ENCODE results near the gene PTCH1.

DNA sequence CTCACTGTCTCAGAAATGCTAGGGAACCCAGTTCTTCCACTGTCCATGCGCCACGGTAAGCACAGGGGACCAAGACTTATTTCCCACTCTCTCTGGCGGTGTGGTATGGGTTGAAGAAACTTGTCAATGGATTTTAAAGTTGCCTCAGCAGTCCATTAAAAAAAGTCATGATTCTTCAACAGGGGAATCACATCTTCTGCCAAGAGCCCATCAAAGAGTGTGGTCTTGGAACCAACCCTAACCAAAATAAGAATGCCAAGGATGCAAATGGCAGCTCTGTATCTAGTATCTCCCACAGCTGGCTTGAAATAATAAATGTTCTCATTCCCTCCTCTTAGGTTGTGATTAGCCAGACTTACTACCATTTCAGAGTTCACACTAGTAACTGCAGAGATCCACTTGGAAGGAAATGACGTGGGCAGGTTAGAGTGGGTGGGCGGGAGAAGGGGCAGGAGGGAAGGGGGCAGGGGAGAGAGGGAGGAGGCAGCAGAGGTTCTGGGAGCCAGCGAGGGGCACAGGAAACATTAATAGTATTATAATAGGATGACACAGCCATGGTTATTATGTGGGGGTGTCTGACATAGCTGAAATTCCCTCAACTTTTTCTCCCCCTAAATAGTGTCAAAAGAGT lies 17.6 kb downstream of the PTCH1 start:
- TF ChIP-seq ZBTB17 (tag by site-specific recombination; IDR thresholded peaks at IDR 0.05) (no peak), ZBTB1 (tag by site-specific recombination; IDR thresholded peaks at IDR 0.05) (no peak), ZNF658 (tag by site-specific recombination; IDR thresholded peaks at IDR 0.05) (no peak), YY1 (tag by site-specific recombination; IDR thresholded peaks at IDR 0.05) (no peak)
- TF ChIP-seq, protein P1, sequence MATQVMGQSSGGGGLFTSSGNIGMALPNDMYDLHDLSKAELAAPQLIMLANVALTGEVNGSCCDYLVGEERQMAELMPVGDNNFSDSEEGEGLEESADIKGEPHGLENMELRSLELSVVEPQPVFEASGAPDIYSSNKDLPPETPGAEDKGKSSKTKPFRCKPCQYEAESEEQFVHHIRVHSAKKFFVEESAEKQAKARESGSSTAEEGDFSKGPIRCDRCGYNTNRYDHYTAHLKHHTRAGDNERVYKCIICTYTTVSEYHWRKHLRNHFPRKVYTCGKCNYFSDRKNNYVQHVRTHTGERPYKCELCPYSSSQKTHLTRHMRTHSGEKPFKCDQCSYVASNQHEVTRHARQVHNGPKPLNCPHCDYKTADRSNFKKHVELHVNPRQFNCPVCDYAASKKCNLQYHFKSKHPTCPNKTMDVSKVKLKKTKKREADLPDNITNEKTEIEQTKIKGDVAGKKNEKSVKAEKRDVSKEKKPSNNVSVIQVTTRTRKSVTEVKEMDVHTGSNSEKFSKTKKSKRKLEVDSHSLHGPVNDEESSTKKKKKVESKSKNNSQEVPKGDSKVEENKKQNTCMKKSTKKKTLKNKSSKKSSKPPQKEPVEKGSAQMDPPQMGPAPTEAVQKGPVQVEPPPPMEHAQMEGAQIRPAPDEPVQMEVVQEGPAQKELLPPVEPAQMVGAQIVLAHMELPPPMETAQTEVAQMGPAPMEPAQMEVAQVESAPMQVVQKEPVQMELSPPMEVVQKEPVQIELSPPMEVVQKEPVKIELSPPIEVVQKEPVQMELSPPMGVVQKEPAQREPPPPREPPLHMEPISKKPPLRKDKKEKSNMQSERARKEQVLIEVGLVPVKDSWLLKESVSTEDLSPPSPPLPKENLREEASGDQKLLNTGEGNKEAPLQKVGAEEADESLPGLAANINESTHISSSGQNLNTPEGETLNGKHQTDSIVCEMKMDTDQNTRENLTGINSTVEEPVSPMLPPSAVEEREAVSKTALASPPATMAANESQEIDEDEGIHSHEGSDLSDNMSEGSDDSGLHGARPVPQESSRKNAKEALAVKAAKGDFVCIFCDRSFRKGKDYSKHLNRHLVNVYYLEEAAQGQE (tag by site-specific recombination; IDR thresholded peaks at IDR 0.05): no peak
- TF ChIP-seq, protein P2, sequence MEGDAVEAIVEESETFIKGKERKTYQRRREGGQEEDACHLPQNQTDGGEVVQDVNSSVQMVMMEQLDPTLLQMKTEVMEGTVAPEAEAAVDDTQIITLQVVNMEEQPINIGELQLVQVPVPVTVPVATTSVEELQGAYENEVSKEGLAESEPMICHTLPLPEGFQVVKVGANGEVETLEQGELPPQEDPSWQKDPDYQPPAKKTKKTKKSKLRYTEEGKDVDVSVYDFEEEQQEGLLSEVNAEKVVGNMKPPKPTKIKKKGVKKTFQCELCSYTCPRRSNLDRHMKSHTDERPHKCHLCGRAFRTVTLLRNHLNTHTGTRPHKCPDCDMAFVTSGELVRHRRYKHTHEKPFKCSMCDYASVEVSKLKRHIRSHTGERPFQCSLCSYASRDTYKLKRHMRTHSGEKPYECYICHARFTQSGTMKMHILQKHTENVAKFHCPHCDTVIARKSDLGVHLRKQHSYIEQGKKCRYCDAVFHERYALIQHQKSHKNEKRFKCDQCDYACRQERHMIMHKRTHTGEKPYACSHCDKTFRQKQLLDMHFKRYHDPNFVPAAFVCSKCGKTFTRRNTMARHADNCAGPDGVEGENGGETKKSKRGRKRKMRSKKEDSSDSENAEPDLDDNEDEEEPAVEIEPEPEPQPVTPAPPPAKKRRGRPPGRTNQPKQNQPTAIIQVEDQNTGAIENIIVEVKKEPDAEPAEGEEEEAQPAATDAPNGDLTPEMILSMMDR (tag by site-specific recombination; IDR thresholded peaks at IDR 0.05): no peak
- TF ChIP-seq, protein P3, sequence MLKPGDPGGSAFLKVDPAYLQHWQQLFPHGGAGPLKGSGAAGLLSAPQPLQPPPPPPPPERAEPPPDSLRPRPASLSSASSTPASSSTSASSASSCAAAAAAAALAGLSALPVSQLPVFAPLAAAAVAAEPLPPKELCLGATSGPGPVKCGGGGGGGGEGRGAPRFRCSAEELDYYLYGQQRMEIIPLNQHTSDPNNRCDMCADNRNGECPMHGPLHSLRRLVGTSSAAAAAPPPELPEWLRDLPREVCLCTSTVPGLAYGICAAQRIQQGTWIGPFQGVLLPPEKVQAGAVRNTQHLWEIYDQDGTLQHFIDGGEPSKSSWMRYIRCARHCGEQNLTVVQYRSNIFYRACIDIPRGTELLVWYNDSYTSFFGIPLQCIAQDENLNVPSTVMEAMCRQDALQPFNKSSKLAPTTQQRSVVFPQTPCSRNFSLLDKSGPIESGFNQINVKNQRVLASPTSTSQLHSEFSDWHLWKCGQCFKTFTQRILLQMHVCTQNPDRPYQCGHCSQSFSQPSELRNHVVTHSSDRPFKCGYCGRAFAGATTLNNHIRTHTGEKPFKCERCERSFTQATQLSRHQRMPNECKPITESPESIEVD (tag by site-specific recombination; IDR thresholded peaks at IDR 0.05): no peak
- TF ChIP-seq, protein P4, sequence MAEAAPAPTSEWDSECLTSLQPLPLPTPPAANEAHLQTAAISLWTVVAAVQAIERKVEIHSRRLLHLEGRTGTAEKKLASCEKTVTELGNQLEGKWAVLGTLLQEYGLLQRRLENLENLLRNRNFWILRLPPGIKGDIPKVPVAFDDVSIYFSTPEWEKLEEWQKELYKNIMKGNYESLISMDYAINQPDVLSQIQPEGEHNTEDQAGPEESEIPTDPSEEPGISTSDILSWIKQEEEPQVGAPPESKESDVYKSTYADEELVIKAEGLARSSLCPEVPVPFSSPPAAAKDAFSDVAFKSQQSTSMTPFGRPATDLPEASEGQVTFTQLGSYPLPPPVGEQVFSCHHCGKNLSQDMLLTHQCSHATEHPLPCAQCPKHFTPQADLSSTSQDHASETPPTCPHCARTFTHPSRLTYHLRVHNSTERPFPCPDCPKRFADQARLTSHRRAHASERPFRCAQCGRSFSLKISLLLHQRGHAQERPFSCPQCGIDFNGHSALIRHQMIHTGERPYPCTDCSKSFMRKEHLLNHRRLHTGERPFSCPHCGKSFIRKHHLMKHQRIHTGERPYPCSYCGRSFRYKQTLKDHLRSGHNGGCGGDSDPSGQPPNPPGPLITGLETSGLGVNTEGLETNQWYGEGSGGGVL (tag by site-specific recombination; IDR thresholded peaks at IDR 0.05): no peak

All from HEK293 (cell line).